IMR-90 (cell line): ENCODE measurements around the gene MRPL12.
A peak's percentile ranks its signal among the peaks of the same experiment; 100 is the strongest.

Experiments
- CTCF ChIP-seq: conservative IDR thresholded peaks from 2 replicates; pipeline ENCODE4 v1.5.1; 2012; ENCODE audit warnings: mild to moderate bottlenecking, low read depth, low read length, improper control_type of control experiment
- MAZ ChIP-seq: IDR thresholded peaks from 2 replicates; pipeline ENCODE4 v1.6.1; 2012; ENCODE audit warnings: low read depth, mild to moderate bottlenecking, low read length, improper control_type of control experiment, moderate library complexity, borderline replicate concordance
- NFE2L2 ChIP-seq: fragments of 150-350 bp; IDR thresholded peaks from 2 replicates; pipeline ENCODE4 v1.6.1; 2016; ENCODE audit warnings: low read depth, mild to moderate bottlenecking, low read length
- POLR2A ChIP-seq: IDR thresholded peaks from 2 replicates; pipeline ENCODE4 v1.6.1; 2012; ENCODE audit warnings: mild to moderate bottlenecking, low read depth, low read length
- RAD21 ChIP-seq: IDR thresholded peaks from 2 replicates; pipeline ENCODE4 v1.6.1; 2012; ENCODE audit warnings: low read length, improper control_type of control experiment

- TF ChIP-seq NFE2L2: no peak
- no peak for TF ChIP-seq MAZ
- TF ChIP-seq CTCF: 0 out of 2 replicates have a peak, but pooled peaks have one; percentile 13
- TF ChIP-seq RAD21: 0 out of 2 replicates have a peak, but pooled peaks have one; percentile 5
- no peak for TF ChIP-seq POLR2A
Observed at GRCh38 chr17:81701288-81702071, 1.7 kb upstream of the MRPL12 start.
